NT2/D1 (cell line): ENCODE results near the gene KCNJ2.

Source experiments
- SUZ12 ChIP-seq: IDR thresholded peaks from 2 replicates; pipeline ENCODE4 v1.6.1; 2011; ENCODE audit not compliant: insufficient read length, insufficient read depth; ENCODE audit errors: extremely low read depth
- YY1 ChIP-seq: IDR thresholded peaks from 2 replicates; pipeline ENCODE4 v1.6.1; 2011; ENCODE audit not compliant: insufficient read length, insufficient read depth
- ZNF274 ChIP-seq: IDR thresholded peaks from 2 replicates; pipeline ENCODE4 v1.6.1; 2011; ENCODE audit warnings: mild to moderate bottlenecking, low read depth, low read length

- TF ChIP-seq ZNF274: no peak
- TF ChIP-seq YY1: no peak
- TF ChIP-seq SUZ12: no peak
Measured at GRCh38 chr17:70138291-70138865, 31.0 kb upstream of the KCNJ2 start.
